K562 (cell line): ENCODE results near the gene PJA1. TPM values are rescaled to one million over a fixed set of nuclear protein-coding genes. Genes with fewer than 3 reads are reported as not detected.

Experiments used
- ATAC-seq: fragments of 200-7000 bp; cut with Tn5 transposase; 3 replicates; pipeline ENCODE4 v1.9.1; 2020; ENCODE audit warnings: moderate library complexity
- BruUV-seq: library from RNA; stranded (reverse); fragments of 400-500 nt; replicated peaks from 2 replicates; lab custom pipeline; 2021; lab: Mats Ljungman, UMichigan
- CTCF ChIA-PET: fragments of 300-600 bp; formaldehyde crosslinking; extraction: SDS; loops from one replicate; lab custom pipeline; 2021; ENCODE audit warnings: low intra/inter-chr PET ratio; lab: Yijun Ruan, JAX
- POLR2A ChIA-PET: fragments of 300-600, 350-650 bp; sonication (Branson Sonifier 250); formaldehyde crosslinking; extraction: SDS; loops from one replicate; lab custom pipeline; 2021; ENCODE audit warnings: antibody characterized with exemption, inconsistent platforms; lab: Yijun Ruan, JAX
- DNase-seq, 4 experiments: peaks; one replicate each; pipeline versions ENCODE4 v3.0.0 to v3.0.0-alpha.2; 2011 to 2018; ENCODE audit warnings: low spot score in 3 of 4, mixed read lengths in 3 of 4; ENCODE audit errors: extremely low read depth in 1 of 4
- FAIRE-seq: peaks from 2 replicates; lab custom pipeline; 2011; peaks lifted over from hg19 to GRCh38; lab: Jason Lieb, UNC
- H2AFZ ChIP-seq: 2 replicates; pipeline ENCODE4 v1.6.0; 2011; ENCODE audit warnings: low read depth, low read length, control low read depth, inconsistent platforms
- H3K27ac ChIP-seq: fragments of 200-600 bp; 3 replicates; pipeline ENCODE4 v1.8.0; 2011; ENCODE audit warnings: low read depth, mild to moderate bottlenecking, control low read depth, inconsistent platforms, low read length, moderate library complexity, mixed read lengths; ENCODE audit errors: extremely low read depth
- H3K27me3 ChIP-seq, 2 experiments: fragments of 300-600 bp in 1 of 2; 2 replicates in 1 of 2; 3 replicates in 1 of 2; pipeline versions ENCODE4 v1.6.0 to v1.8.0; 2011; ENCODE audit warnings: inconsistent platforms in 2 of 2, low read length in 2 of 2, mild to moderate bottlenecking in 1 of 2, mixed read lengths in 1 of 2, moderate library complexity in 1 of 2; ENCODE audit not compliant: control insufficient read depth in 2 of 2, insufficient read depth in 2 of 2
- H3K36me3 ChIP-seq: fragments of 300-600 bp; 3 replicates; pipeline ENCODE4 v1.8.0; 2011; ENCODE audit warnings: mild to moderate bottlenecking, low read length, inconsistent platforms; ENCODE audit not compliant: control insufficient read depth, insufficient read depth
- H3K4me1 ChIP-seq, 2 experiments: fragments of 200-600 bp in 1 of 2; replicated peaks in 1 of 2; 2 replicates in 1 of 2; 3 replicates in 1 of 2; pipeline versions ENCODE4 v1.5.1 to v1.8.0; 2011; ENCODE audit warnings: inconsistent platforms in 2 of 2, low read length in 2 of 2, mild to moderate bottlenecking in 1 of 2, mixed read lengths in 1 of 2, moderate library complexity in 1 of 2; ENCODE audit not compliant: control insufficient read depth in 2 of 2, insufficient read depth in 2 of 2
- H3K4me2 ChIP-seq: 2 replicates; pipeline ENCODE4 v1.6.1; 2011; ENCODE audit warnings: low read length, control low read depth, inconsistent platforms, mixed read lengths; ENCODE audit not compliant: insufficient read depth
- H3K4me3 ChIP-seq: fragments of 200-600 bp; sonication (generic), shearing (Covaris generic); 2 replicates; pipeline ENCODE4 v1.5.1; 2016; ENCODE audit warnings: control low read depth, inconsistent platforms
- H3K79me2 ChIP-seq: fragments of 200-600 bp; 3 replicates; pipeline ENCODE4 v1.8.0; 2011; ENCODE audit warnings: low read length, inconsistent platforms; ENCODE audit not compliant: control insufficient read depth, insufficient read depth
- H3K9ac ChIP-seq, 2 experiments: 2 replicates each; pipeline versions ENCODE4 v1.6.0 to v1.6.1; 2011; ENCODE audit warnings: low read depth in 2 of 2, low read length in 2 of 2, control low read depth in 1 of 2, inconsistent platforms in 1 of 2, mild to moderate bottlenecking in 1 of 2, mixed read lengths in 1 of 2; ENCODE audit not compliant: insufficient read depth in 1 of 2
- H3K9me1 ChIP-seq: one replicate; pipeline ENCODE4 v1.6.0; 2011; ENCODE audit warnings: inconsistent platforms, mild to moderate bottlenecking, low read length, moderate library complexity; ENCODE audit not compliant: control insufficient read depth, insufficient read depth
- H3K9me3 ChIP-seq: replicated peaks from 2 replicates; pipeline ENCODE4 v1.5.1; 2011; ENCODE audit warnings: low read depth, low read length, inconsistent platforms; ENCODE audit not compliant: control insufficient read depth, insufficient read depth
- H4K20me1 ChIP-seq: replicated peaks from 2 replicates; pipeline ENCODE4 v1.6.1; 2011; ENCODE audit warnings: low read length, inconsistent platforms, mixed read lengths; ENCODE audit not compliant: control insufficient read depth, insufficient read depth
- ATF7 ChIP-seq: fragments of 450-650 bp; IDR thresholded peaks from 2 replicates; pipeline ENCODE4 v1.7.1; 2014; ENCODE audit warnings: mild to moderate bottlenecking, moderate library complexity
- GABPB1 ChIP-seq: sonication (generic); formaldehyde crosslinking; IDR thresholded peaks from 2 replicates; pipeline ENCODE4 v1.8.0; 2022; ENCODE audit warnings: mild to moderate bottlenecking, missing genetic modification reagents
- HMGXB4 ChIP-seq: sonication (generic); formaldehyde crosslinking; IDR thresholded peaks from 2 replicates; pipeline ENCODE4 v1.8.1; 2023; ENCODE audit warnings: mild to moderate bottlenecking, missing genetic modification reagents
- MCM5 ChIP-seq: fragments of 450-650 bp; IDR thresholded peaks from 2 replicates; pipeline ENCODE4 v1.6.1; 2016; ENCODE audit warnings: low read depth
- NFE2L1 ChIP-seq: fragments of 450-650 bp; IDR thresholded peaks from 2 replicates; pipeline ENCODE4 v1.6.1; 2016; ENCODE audit warnings: missing genetic modification characterization, low read depth, mild to moderate bottlenecking, missing compliant biosample characterization, moderate library complexity, borderline replicate concordance
- NR0B1 ChIP-seq: fragments of 450-650 bp; IDR thresholded peaks from one replicate; pipeline ENCODE4 v1.6.1; 2018; ENCODE audit warnings: mild to moderate bottlenecking, moderate library complexity; ENCODE audit not compliant: partially characterized antibody
- RUNX1 ChIP-seq: sonication (generic); IDR thresholded peaks from 2 replicates; pipeline ENCODE4 v1.6.1; 2016; ENCODE audit warnings: antibody characterized with exemption, low read depth
- TAF15 ChIP-seq: fragments of 200-400 bp; formaldehyde crosslinking; IDR thresholded peaks from 2 replicates; pipeline ENCODE4 v1.6.1; 2017; ENCODE audit warnings: mild to moderate bottlenecking, low read depth, low read length, moderate library complexity
- TARDBP ChIP-seq: fragments of 450-650 bp; IDR thresholded peaks from 2 replicates; pipeline ENCODE4 v1.6.1; 2016
- TFAP4 ChIP-seq: sonication (generic); formaldehyde crosslinking; IDR thresholded peaks from 2 replicates; pipeline ENCODE4 v1.8.0; 2022; ENCODE audit warnings: missing genetic modification reagents, mild to moderate bottlenecking, moderate library complexity, borderline replicate concordance
- TGIF2 ChIP-seq: sonication (generic); formaldehyde crosslinking; IDR thresholded peaks from 2 replicates; pipeline ENCODE4 v1.8.1; 2022; ENCODE audit warnings: mild to moderate bottlenecking, missing genetic modification reagents, moderate library complexity
- THRB ChIP-seq: fragments of 450-650 bp; formaldehyde crosslinking; conservative IDR thresholded peaks from 2 replicates; pipeline ENCODE4 v1.4.0; 2022; ENCODE audit warnings: mild to moderate bottlenecking, missing genetic modification characterization
- ZNF124 ChIP-seq: sonication (generic); formaldehyde crosslinking; IDR thresholded peaks from 2 replicates; pipeline ENCODE4 v1.8.1; 2022; ENCODE audit warnings: missing genetic modification reagents
- ZNF134 ChIP-seq: fragments of 250-450 bp; sonication (Bioruptor Pico); conservative IDR thresholded peaks from 2 replicates; pipeline ENCODE4 v1.4.0; 2020
- ZNF449 ChIP-seq: fragments of 250-450 bp; sonication (Bioruptor Pico); IDR thresholded peaks from 2 replicates; pipeline ENCODE4 v1.8.0; 2022; ENCODE audit warnings: moderate library complexity, mild to moderate bottlenecking, inconsistent platforms
- ZZZ3 ChIP-seq: fragments of 450-650 bp; IDR thresholded peaks from 2 replicates; pipeline ENCODE4 v1.6.1; 2016; ENCODE audit warnings: antibody characterized with exemption, mild to moderate bottlenecking, moderate library complexity
- WGBS: fragments of 100-300 bp; shearing (Covaris generic); methylation state at CpG from one replicate; pipeline ENCODE4 v1.1.6; 2016; ENCODE audit warnings: low coverage, mixed read lengths; ENCODE audit not compliant: insufficient coverage; ENCODE audit errors: missing lambda C conversion rate; 5-methylcytosine and 5-hydroxymethylcytosine counted together
- in situ Hi-C: fragments of 300-500 bp; cut with MboI; formaldehyde crosslinking; loops from 4 replicates; pipeline ENCODE4 v1.15.0; 2018; ENCODE audit warnings: inconsistent platforms, mixed read lengths
- intact Hi-C: fragments of 100-400 bp; cut with micrococcal nuclease; formaldehyde crosslinking; loops from 2 replicates; pipeline ENCODE4 v1.14.2; 2022
- polyA plus RNA-seq, 8 experiments: library from polyadenylated mRNA; depleted of rRNA in 4 of 8; stranded (reverse) in 5 of 8; unstranded in 3 of 8; fragments of >200 nt; fragmentation: Nextera tagmentation in 2 of 8; fragmentation: Illumina TruSeq in 1 of 8; extraction: Ambion mirVana in 2 of 8; extraction: Trizol in 1 of 8; gene quantifications; 2 replicates each; pipeline versions ENCODE4 v1.2.1 to v1.2.3, GENCODE V29; 2011 to 2014; ENCODE audit warnings: inconsistent platforms in 1 of 8, missing spikeins in 1 of 8
- total RNA-seq, 7 experiments: library from RNA; depleted of rRNA in 6 of 7; stranded (reverse); fragments of >200 nt in 6 of 7; fragmentation: Illumina TruSeq in 2 of 7; extraction: Trizol in 2 of 7; gene quantifications; 2 replicates each; pipeline versions ENCODE4 v1.2.1 to v1.2.3, GENCODE V29; 2011 to 2021; ENCODE audit warnings: low replicate concordance in 1 of 7

The PJA1 gene
- total and polyA plus RNA-seq, 9 of the 15 experiments (the other 6 are each of a cell fraction or from before 2014, with no cell fraction given): 1.6 to 6.0 (median 4.0) TPM

- TF ChIP-seq TFAP4 (no peak), ZZZ3 (no peak), RUNX1 (no peak), MCM5 (no peak), ZNF124 (CRISPR knock-in tag) (no peak)
- TF ChIP-seq, all 486 proteins: peak for 0
Measured at GRCh38 chrX:69127466-69127865, 37.8 kb downstream of the PJA1 start (continued).

- H3K4me2 ChIP-seq: no peak overlapping the region
- DNase-seq (no peak), FAIRE-seq (no peak), ATAC-seq (no peak)
- no peaks in the 10 kb centered on the region for H3K9me3 ChIP-seq
- no peak overlapping the region for H3K4me3 ChIP-seq
- no TSS peak for BruUV-seq
- no peaks in the 10 kb centered on the region for H3K36me3 ChIP-seq
- no peak overlapping the region for H3K9ac ChIP-seq
- H3K27me3 ChIP-seq: peaks cover 0 to 31% of the 10 kb centered on the region in 2 experiments; a peak in 4 of 5 replicates
- intact Hi-C loops (no loop called here), in situ Hi-C loops (no loop called here)
- ChIA-PET POLR2A (interaction anchor here (0.6 to 1.2 kb wide), 2 partner anchors 10 to 19 kb away, joined by 3 to 4 read pairs; no protein-coding TSS in a partner anchor), CTCF (no interaction called here)
- 6% methylated on average over 4 of the region's 5 CpGs for WGBS
- H3K79me2 ChIP-seq: no peaks in the 10 kb centered on the region
- H3K4me1 ChIP-seq: peaks cover 0 to 8% of the 10 kb centered on the region in 2 experiments; a peak in 2 of 5 replicates
- no peak overlapping the region for H2AFZ ChIP-seq
- H4K20me1 ChIP-seq: no peaks in the 10 kb centered on the region
- H3K27ac ChIP-seq: no peak overlapping the region
- H3K9me1 ChIP-seq: no peaks in the 10 kb centered on the region
- TF ChIP-seq ZNF449 (CRISPR knock-in tag): no peak
- no peak for TF ChIP-seq TGIF2 (CRISPR knock-in tag)
- TF ChIP-seq THRB (CRISPR knock-in tag): no peak
- TF ChIP-seq ZNF134 (CRISPR knock-in tag): no peak
- TF ChIP-seq TARDBP: no peak
- TF ChIP-seq HMGXB4: no peak
- TF ChIP-seq NR0B1: no peak
- no peak for TF ChIP-seq NFE2L1 (tag)
- TF ChIP-seq GABPB1 (CRISPR knock-in tag): no peak
- no peak for TF ChIP-seq TAF15
- no peak for TF ChIP-seq ATF7
Measured at GRCh38 chrX:69126642-69127041, 38.6 kb downstream of the PJA1 start.
